Posterior vena cava (tissue), 2 donors: Measurements from ENCODE around the gene IL1RAPL1. TPM values are rescaled to one million over a fixed set of nuclear protein-coding genes. Genes with fewer than 3 reads are reported as not detected.
"Not testable (repeated sequence)": the region's sequence is repeated elsewhere in the genome, so short reads cannot be mapped to it uniquely, and the experiment has no call there.

ENCODE experiments used
- DNase-seq: peaks from one replicate; pipeline ENCODE4 v3.0.0-alpha.2; 2020; ENCODE audit warnings: low spot score
- intact Hi-C, 2 donors: fragments of 100-400 bp; cut with DNase I; formaldehyde crosslinking; loops; one replicate each; pipeline versions ENCODE4 v1.14.1 to v1.14.2; 2022 to 2023
- total RNA-seq, 2 donors: library from RNA; stranded (reverse); fragmentation: NEBNext Ultra II Directional; extraction: Animal tissue kit (Norgen Biotek cat#: 25700); gene quantifications; one replicate each; pipeline ENCODE4 v1.2.1, GENCODE V29; 2021
- donor health status: DM: yes; HTN: yes; CAD: no.
- donor health status: DM: yes; HTN: yes; CAD: no.

Gene IL1RAPL1
- total RNA-seq, 2 donors from 2014 or later = 0.10 TPM; not detected in 1

DNA sequence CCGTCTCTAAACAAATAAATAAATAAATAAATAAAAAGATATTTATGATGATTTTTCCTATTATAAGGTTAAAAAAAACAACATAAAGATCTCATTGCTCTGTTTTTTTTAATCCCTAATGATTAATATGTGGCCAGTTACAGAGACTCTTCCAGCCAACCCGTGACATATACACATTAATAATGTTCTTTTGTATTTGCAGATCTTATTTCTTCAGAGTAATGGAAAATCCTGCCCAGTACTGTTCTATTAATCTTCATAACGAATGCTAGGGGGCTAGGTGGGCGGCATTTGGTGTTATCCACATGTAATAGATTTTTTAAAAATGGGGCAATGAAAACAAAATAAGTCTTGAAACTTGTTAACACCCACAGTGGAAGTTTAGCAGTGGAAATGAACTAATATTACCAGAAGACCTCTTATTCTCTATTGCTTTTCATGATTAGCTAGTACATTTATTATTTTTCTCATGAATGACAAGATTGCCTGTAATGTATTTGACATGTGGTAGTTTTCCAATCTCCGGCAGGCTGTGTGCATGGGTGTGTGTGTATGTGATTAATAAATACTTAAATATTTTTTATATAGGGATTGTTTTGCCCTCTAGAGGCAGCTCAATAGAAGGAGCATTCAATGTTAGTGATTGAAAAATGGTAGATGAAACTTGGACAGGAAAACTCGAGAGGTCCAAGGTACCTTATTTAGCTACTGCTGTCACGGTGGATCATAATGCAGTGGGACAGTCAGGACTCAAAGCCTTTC, 457.4 kb downstream of the IL1RAPL1 start:
- DNase-seq = no peak
- intact Hi-C loops = loop anchor here in 1 of 2 donors (5.0 kb wide), 1 partner anchor 1318 kb away; no protein-coding TSS in a partner anchor

DNA sequence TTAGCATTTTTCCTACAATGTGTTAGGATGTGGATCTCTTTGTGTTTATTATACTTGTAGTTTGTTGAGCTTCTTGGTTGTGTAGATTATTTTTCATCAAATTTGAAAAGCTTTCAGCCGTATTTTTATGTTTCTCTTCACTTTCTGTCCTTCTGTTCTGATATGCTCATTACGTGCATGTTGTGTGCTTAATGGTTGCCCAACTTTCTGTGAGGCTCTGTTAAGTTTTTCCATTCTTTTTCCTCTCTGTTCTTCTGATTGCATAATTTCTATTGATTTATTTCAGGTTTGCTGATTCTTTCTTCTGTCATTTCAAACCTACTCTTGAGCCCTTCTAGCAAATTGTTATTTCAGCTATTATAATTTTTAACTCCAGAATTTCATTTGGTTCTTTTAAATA, 478.2 kb downstream of the IL1RAPL1 start:
- intact Hi-C loops = loop anchor here in 1 of 2 donors (5.0 kb wide), 1 partner anchor 1277 kb away; no protein-coding TSS in a partner anchor
- no peak for DNase-seq

DNA sequence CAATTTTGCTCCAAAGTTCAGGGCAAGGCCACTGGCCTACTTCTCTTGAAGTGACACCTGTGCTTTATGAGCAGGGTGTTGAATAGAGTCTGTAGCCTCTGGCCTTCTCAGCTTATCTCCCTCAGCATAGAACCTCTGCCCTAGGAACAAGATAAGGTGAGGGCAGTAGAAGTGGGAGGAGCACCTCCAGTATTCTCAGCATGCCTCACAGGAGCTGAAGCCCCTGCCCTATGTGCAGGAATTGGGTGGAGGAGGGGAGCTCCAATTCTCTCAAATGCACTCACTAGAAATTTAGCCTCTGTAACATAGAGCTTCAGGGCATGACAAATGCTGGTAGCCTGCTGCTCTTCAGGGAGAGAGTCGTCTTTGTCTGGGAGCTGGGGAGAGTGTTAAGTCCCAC, 479.3 kb downstream of the IL1RAPL1 start:
- intact Hi-C loops = loop anchor here in 1 of 2 donors (5.0 kb wide), 1 partner anchor 1276 kb away; no protein-coding TSS in a partner anchor
- no peak for DNase-seq

DNA sequence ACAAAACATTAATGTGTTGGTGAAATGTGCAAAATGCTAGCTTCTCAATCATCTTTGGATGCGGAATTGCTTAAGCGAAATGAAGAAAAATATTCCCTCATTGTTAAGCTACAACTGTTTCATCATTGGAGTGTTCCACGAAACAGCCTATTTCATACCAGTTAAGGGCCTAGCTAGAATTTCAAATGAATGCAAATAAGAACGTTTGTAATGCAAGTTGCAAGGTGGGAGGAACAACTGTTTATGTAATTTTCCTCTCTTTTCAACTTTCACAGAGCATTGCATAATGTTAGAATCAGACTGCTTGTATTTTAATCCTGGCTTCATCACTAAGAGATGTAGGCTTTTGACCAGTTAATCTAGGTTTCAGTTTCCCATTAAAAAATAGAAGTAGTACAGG, 480.1 kb downstream of the IL1RAPL1 start:
- DNase-seq = no peak
- intact Hi-C loops = loop anchor here in 1 of 2 donors (5.0 kb wide), 1 partner anchor 1275 kb away; no protein-coding TSS in a partner anchor

DNA sequence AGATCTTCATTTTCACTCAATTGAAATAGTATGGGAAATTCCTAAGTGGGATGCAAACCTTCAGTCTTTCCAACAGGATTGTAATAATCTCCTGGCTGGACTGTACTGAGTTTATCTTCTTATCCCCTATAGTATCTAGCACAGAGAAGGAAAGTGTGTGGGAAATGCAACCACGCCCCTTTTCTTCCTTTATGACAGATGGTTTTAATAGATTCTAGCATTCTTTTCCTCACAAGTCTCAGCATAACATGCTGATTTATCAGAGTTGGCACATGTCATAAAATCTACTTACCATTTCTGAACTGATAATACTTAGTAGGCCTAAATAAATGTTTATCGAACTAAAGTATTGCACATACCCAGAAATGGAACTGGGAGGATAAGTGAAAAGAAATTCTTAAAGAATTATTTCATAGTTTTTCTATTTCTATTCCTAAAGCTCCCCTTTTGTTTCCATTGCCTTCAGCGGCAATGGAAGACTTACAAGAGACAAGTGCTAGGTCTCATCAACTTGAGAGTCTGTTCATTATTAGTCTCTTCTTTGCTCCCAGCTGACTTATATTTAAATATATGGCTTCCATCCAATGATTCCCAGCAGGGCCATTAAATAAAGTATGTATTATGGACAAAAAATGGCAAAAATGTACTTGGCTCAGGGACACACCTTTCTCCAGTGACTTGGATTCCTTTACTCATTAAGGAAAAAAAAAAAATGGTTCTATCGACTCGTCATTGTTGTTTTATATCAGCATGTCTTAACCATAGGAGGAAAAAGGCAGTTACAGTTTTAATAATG, 484.5 kb downstream of the IL1RAPL1 start:
- DNase-seq = no peak
- intact Hi-C loops = no loop called here

DNA sequence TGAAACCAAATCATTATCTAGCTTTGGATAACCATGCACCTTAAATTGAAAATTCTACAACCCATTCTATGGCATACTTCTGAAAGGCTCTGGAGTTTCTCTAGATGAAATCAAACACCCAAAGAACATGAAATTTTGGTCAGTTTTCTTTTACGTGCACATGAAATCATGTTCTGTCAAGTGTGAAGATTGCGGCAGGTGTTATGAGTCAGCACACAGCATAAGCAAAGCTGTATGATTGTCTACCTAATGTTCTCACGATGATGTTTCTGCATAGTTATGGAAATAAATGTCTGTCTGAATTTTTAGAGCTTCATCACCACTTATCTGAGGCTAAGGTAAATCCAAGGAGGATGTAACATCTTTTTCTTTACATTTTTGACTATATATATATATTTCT, 495.3 kb downstream of the IL1RAPL1 start:
- intact Hi-C loops = no loop called here
- DNase-seq = no peak

DNA sequence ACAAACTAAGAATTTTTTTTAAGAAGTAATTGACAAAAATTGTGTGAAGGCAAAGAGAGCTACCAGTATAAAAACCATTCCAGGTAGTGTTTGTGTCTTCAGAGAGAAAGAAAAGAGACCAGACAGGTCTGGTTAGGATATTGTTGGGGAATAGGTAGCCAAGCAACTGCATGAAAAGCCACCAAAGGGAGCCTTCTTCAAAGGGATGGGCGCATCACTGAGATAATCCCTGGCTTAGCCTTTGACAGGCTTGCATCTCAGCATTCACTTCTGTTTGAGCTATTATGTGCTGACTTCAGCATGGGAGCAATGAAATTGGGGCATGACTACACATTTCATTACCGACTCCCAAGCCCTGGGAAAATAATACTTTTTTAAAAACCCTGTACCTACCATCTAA, 496.6 kb downstream of the IL1RAPL1 start:
- DNase-seq = no peak
- intact Hi-C loops = no loop called here

DNA sequence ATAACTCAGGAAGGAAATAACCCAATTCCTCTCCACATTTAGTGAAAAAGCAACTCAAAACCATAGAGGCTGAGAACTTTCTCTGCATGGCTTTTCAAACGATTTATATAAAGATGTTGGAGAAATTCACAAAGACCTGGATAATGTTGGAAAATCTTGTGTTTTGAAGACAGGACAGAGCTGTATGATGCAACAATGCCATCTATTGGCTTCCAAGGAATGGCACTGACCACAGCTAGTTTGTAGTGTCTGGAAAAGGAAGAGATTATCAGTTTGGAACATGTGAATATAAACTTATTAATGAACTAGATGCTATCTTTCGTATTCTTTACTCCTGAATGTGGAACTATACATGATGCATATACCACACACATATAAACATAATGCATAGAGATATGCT, 503.6 kb downstream of the IL1RAPL1 start:
- intact Hi-C loops = no loop called here
- no peak for DNase-seq

DNA sequence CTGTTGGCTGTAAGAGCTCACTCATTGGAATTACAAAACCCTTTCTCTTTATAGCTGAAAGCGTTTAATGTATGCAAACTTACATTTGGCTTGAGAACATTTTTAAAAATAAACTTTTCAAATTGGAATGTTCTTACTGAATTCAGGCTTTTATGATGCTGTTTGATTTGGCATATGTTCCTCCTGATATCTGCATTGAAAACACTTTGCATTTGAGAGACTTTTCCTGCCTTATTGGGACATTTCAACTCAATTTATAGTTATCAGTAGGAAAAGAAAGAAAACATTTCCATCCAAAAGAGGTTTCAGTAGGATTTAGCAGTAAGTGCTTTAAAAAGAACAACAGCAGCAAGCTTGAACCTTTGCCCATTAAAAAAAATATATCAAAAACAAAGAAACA, 520.0 kb downstream of the IL1RAPL1 start:
- no peak for DNase-seq
- intact Hi-C loops = no loop called here

DNA sequence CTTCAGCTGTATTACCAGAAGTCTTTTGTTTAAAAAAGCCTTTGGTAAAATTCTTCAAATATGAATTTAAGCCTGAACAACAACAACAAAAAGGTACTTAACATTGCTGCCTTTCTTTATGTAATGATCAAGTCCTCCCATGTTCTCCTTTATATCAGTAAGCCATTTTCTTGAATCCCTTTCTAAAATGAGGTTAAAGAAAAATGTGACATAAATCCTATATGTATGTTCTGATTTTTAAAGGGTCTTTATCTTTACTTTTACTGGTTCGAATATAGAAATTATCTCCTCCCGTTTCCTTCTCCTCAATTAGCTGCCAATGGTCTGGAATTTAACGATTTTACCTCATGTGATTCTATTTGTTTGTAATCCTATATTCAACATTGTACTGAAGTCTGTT, 522.8 kb downstream of the IL1RAPL1 start:
- intact Hi-C loops = no loop called here
- DNase-seq = no peak

DNA sequence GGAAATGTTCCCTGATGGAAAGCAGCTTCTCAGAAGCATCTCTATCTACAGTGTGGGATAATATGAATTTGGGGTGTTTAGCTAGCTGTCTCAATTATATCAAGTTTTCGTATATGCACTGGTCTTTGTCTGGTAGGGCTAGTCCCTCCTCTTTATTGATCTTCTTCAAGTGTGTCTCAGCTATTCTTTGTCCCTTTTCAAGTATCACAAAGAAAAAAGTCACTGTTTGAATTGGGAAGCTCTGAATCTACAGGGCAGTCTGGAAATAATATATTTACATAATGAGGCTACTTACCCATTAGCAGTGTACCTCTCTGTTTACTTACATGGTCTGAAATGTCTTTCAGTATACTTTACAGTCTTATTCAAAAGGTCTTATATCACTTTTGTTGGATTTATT, 526.0 kb downstream of the IL1RAPL1 start:
- DNase-seq = no peak
- intact Hi-C loops = no loop called here

DNA sequence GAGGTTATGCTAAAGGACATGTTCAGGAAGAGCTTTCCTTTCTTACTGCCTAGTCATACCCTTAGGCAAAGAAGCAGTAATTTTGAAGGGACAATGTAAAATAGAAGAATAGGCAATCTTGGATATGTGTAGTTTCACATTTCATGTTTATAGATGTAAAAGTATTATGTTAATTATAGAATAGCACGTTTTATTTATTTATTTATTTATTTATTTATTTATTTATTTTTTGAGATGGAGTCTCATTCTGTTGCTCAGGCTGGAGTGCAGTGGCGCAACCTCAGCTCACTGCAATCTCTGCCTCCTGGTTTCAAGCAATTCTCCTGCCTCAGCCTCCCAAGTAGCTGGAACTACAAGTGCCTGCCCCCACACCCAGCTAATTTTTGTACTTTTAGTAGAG, 535.6 kb downstream of the IL1RAPL1 start:
- DNase-seq, intact Hi-C loops: not testable (repeated sequence)

DNA sequence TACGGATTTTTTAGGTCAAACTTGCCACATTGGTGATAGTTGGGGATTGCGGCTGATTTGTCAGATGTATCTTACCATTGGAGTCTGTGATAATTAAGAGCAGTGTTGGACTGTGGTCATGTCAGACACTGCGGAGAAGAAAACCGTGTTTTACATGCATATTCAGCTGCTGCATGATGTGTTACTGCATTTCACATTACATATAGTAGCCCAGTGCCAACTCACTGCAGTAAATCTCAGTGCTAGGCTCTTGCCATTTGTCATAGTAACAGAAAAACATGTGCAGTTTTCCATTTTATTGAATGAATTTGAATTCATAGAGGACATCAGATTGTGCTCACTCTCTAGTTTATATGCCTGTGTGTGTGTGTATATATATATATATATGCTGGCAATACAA, 543.7 kb downstream of the IL1RAPL1 start:
- intact Hi-C loops = no loop called here
- no peak for DNase-seq

DNA sequence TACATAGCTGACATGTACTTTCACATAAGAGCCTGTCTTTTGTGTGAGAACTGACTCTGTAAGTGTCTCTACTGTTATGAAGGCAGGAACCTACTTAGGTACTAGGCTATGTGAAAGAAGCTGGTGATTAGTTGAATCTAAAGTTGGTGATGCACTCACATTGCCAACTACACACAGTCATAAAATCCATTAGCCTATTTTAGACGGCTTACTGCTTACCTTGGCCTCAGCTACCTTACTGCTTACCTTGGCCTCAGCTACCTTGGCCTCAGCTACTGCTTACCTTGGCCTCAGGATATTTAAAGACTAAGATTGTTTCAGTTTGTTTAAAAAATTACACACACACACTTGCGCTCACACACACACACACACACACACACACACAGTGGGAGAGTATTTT, 549.7 kb downstream of the IL1RAPL1 start:
- intact Hi-C loops = no loop called here

DNA sequence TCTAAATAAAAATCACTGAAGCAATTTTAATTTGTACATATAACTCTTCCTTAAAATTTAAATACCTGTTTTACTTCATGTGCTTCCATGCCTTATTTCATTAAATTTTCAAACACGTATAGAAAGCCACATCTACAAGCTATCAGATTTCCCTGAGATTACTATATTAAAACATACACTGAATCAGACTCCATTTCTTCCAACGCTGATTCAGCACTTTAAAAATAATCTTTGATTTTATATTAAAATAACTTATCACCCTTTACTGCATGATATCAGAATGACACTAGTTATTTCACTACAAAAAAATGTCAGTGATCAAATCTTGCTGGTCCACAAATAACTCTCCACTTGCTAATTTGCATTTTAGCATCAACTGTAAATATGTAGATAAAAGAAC, 550.8 kb downstream of the IL1RAPL1 start:
- no peak for DNase-seq
- intact Hi-C loops = no loop called here

More for the DNA sequence above, 549.7 kb downstream of the IL1RAPL1 start:
- no peak for DNase-seq

DNA sequence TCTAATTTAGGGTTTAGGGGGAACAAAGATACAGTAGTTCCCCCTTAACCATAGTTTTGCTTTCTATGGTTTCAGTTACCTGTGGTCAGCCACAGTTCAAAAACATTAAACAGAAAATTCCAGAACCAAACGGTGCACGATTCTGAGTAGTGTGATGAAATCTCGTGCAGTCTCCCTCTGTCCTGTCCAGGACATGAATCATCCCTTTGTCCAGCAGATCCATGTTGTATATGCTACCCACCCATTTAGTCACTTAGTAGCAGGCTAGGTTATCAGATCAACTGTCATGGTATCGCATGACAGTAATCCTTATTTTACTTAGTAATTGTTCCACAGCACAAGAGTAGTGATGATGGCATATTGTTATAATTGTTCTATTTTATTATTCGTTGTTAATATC, 556.1 kb downstream of the IL1RAPL1 start:
- intact Hi-C loops = no loop called here
- no peak for DNase-seq

DNA sequence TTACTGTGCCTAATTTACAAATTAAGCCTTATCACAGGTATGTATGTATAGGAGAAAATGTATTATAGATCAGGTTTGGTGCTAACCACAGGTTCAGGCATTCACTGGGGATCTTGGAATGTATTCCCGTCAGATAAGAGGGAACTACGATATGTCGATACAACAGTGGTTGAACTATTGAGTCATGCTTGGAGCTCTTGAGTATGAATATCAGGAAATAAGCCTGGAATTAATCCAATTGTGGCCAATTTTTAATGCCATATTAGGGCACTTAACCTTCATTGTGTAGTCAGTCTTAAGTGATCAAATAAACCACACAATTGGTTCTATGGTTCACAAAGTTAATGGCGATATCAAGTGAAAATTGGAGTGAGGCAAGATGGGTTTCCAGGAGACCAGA, 556.5 kb downstream of the IL1RAPL1 start:
- intact Hi-C loops = no loop called here

DNA sequence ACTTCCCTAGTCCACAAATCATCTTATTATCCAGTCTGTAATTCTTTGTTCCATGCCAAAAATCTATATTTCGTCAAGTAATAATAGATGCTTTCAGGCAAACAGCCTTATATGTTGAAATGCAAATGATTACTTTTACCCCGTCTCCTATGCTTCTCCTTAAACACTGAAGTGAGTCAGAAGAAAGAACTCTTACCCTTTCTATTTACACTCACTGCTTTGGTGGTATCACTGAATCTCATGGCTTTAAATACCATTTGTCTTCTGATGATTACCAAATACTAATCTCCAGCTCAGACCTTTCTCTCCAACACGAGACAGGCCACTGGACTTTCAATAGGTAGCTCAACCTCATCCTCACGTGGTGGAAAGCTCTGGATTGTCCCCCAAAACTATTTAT, 558.1 kb downstream of the IL1RAPL1 start:
- intact Hi-C loops = no loop called here

More for the DNA sequence above, 556.5 kb downstream of the IL1RAPL1 start:
- no peak for DNase-seq

DNA sequence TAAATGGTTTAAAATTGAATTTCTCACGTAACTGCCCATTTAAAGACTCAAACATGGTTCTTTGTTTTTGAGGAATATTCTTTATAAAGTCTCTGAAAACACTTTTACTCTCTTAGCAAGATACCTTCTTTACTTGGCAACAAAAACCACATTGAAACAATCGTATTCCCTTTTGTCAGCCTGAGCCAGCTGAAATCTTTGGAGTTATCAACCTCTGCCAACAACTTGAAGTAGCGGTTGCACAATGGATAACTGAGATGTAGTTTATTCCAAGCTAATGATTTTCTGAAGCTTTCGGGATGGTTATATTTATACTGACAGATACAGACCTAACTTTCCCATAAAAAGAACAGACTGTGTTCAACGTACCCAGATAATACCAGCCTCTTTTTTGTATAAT, 561.3 kb downstream of the IL1RAPL1 start:
- intact Hi-C loops = no loop called here
- no peak for DNase-seq

More for the DNA sequence above, 558.1 kb downstream of the IL1RAPL1 start:
- DNase-seq = no peak

DNA sequence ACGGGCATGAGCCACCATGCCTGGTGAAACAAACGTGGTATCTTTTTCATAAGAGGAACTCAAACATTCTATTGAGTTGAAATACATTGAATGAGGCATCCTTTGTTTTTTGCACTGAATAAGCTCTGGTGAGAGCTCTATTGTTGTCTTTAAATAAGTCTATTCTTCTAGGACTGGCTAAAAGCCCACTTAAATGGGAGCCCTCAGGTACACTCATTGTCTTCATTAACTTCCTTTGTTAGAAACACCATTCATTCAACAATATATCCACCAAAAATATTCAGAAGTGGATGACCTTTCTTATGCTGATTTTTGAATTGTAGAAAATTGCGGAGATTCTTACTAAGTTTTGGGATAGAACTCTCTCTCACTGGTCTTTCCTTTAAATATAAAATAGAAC, 568.0 kb downstream of the IL1RAPL1 start:
- intact Hi-C loops = no loop called here
- no peak for DNase-seq
